Mucosa of descending colon (tissue), 3 donors: ENCODE data around the gene SLC6A4. TPM values are rescaled to one million over a fixed set of nuclear protein-coding genes. Genes with fewer than 3 reads are reported as not detected.

Experiments used
- ATAC-seq: fragments of 200-7000 bp; cut with Tn5 transposase; one replicate; pipeline ENCODE4 v1.9.1; 2020; ENCODE audit warnings: mild to moderate bottlenecking, moderate library complexity
- DNase-seq, 3 donors: peaks; one replicate each; pipeline ENCODE4 v3.0.0-alpha.2; 2020
- H3K36me3 ChIP-seq: fragments of 200-600 bp; one replicate; pipeline ENCODE4 v1.8.0; 2021; ENCODE audit warnings: low read depth, mild to moderate bottlenecking
- H3K4me1 ChIP-seq: fragments of 200-600 bp; one replicate; pipeline ENCODE4 v1.8.0; 2021; ENCODE audit warnings: low read depth, mild to moderate bottlenecking
- H3K4me3 ChIP-seq: fragments of 200-600 bp; one replicate; pipeline ENCODE4 v1.8.0; 2021; ENCODE audit warnings: mild to moderate bottlenecking
- H3K9me3 ChIP-seq: fragments of 200-600 bp; one replicate; pipeline ENCODE4 v1.8.0; 2021; ENCODE audit warnings: mild to moderate bottlenecking
- intact Hi-C, 2 donors: fragments of 100-400 bp; cut with DNase I in 1 of 2; cut with micrococcal nuclease in 1 of 2; formaldehyde crosslinking; loops; one replicate each; pipeline versions ENCODE4 v1.11.0 to v1.11.1; 2022; cut with DNase I, micrococcal nuclease
- total RNA-seq, 3 donors: library from RNA; stranded (reverse); fragmentation: NEBNext Ultra II Directional in 2 of 3; extraction: Animal tissue kit (Norgen Biotek cat#: 25700) in 2 of 3; gene quantifications; one replicate each; pipeline versions ENCODE4 v1.2.1 to v1.2.4, GENCODE V29; 2021 to 2023
- TF ChIP-seq, protein P1 (sequence below): fragments of 200-600 bp; IDR thresholded peaks from one replicate; pipeline ENCODE4 v1.8.0; 2022; ENCODE audit warnings: antibody characterized with exemption, mild to moderate bottlenecking
- donor health status: DM: no; HTN: no; CAD: no; lungs with moderate emphysema.
- donor health status: DM: no; HTN: no; CAD: no.
- donor health status: DM: no; HTN: yes; CAD: no.

SLC6A4 gene
- total RNA-seq, 3 donors from 2014 or later = 0.32 to 1.8 (median 1.2) TPM

- no peak overlapping the region for H3K4me3 ChIP-seq
- H3K4me1 ChIP-seq = no peaks in the 10 kb centered on the region
- H3K36me3 ChIP-seq = no peaks in the 10 kb centered on the region
- DNase-seq = no peak
- no peaks in the 10 kb centered on the region for H3K9me3 ChIP-seq
- ATAC-seq = no peak
- intact Hi-C loops = no loop called here
- TF ChIP-seq, protein P1, sequence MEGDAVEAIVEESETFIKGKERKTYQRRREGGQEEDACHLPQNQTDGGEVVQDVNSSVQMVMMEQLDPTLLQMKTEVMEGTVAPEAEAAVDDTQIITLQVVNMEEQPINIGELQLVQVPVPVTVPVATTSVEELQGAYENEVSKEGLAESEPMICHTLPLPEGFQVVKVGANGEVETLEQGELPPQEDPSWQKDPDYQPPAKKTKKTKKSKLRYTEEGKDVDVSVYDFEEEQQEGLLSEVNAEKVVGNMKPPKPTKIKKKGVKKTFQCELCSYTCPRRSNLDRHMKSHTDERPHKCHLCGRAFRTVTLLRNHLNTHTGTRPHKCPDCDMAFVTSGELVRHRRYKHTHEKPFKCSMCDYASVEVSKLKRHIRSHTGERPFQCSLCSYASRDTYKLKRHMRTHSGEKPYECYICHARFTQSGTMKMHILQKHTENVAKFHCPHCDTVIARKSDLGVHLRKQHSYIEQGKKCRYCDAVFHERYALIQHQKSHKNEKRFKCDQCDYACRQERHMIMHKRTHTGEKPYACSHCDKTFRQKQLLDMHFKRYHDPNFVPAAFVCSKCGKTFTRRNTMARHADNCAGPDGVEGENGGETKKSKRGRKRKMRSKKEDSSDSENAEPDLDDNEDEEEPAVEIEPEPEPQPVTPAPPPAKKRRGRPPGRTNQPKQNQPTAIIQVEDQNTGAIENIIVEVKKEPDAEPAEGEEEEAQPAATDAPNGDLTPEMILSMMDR = no peak
Measured at GRCh38 chr17:30273373-30273772, 37.9 kb upstream of the SLC6A4 start.

DNA sequence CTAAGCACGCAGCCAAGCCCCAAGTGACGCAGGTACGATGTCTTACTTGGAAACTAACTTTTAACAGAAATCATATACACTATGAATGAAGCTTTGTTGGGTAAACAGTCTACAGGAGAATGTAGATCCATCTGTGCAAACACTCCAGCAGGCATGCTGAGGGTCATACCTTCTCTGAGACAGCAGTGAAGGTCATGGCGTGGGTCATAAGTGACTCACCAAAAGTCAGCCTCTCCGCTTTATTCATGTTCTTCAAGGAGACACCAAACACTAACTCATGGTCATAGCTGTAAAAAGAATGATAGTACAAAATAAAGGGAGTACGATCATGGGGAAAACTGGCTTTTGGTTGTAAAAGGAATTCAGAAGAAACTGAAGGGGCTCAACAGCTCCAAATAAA is 35.6 kb upstream of the SLC6A4 start:
- ATAC-seq = no peak
- intact Hi-C loops = no loop called here

DNA sequence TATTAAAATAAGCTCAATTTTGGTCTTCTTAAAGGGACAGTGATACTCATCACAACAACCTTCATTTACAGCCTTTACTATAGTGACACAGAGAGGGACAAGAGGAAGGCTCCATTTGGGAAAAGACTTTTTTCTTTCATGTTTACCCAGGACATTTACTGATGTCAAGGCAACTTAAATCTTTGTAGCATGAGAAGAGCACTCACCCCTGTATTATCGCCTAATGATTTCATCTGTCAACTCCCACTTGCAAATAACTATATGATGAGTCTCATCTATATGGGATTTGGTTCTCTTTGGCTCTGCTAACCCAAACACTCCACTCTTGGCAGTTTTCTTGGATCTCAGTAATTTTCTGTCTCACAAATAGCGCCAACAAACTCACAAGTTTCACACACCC is 32.1 kb upstream of the SLC6A4 start:
- H3K9me3 ChIP-seq = no peaks in the 10 kb centered on the region
- DNase-seq (no peak), ATAC-seq (no peak)
- no peaks in the 10 kb centered on the region for H3K36me3 ChIP-seq
- no peak overlapping the region for H3K4me3 ChIP-seq
- H3K4me1 ChIP-seq = no peaks in the 10 kb centered on the region
- TF ChIP-seq, protein P1 = no peak
- intact Hi-C loops = no loop called here

More for the DNA sequence above, 35.6 kb upstream of the SLC6A4 start:
- Histone ChIP-seq H3K36me3 (no peaks in the 10 kb centered on the region), H3K9me3 (no peaks in the 10 kb centered on the region), H3K4me3 (no peak overlapping the region), H3K4me1 (no peaks in the 10 kb centered on the region)
- DNase-seq = no peak
- TF ChIP-seq, protein P1 = no peak

GRCh38 chr17:30263552-30264333 is 28.2 kb upstream of the SLC6A4 start:
- DNase-seq (no peak), ATAC-seq (no peak)
- Histone ChIP-seq H3K4me3 (no peak overlapping the region), H3K4me1 (no peaks in the 10 kb centered on the region), H3K9me3 (no peaks in the 10 kb centered on the region), H3K36me3 (no peaks in the 10 kb centered on the region)
- intact Hi-C loops = no loop called here
- TF ChIP-seq, protein P1 = no peak

DNA sequence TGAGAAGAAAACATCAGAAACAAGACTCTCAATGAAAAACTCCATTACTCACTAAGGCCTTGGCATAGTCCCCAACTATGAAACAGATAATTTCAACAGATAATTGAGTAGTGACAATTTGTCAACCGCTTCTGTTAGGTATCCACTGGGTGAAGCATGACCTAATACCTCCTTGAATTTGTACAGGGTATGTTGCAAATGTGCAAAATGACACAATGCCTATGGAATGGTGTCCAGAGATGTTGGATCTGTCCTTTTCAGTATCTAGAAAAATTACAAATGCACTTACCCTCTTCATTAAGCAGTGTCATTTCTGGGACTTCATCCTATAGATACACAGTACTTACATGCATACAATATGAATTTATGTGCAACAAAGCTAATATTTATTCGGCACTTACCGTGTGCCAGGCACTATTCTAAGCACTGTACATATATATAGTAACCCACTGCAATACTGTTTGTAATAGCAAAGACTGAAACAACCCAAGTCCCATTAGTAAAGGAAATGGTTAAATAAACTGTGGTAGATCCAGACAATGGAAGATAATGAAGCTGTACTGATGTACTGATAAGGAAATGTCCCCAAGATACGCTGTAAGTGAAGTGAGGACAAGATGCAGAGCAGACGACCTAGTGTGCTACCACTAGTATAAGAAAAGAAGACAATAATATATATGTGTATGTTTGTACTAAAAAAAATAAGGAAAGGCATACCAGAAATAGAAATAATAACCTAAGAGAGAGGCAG is 21.4 kb upstream of the SLC6A4 start:
- no peak for DNase-seq
- H3K4me3 ChIP-seq = no peak overlapping the region
- intact Hi-C loops = no loop called here
- no peaks in the 10 kb centered on the region for H3K4me1 ChIP-seq
- no peaks in the 10 kb centered on the region for H3K9me3 ChIP-seq
- no peaks in the 10 kb centered on the region for H3K36me3 ChIP-seq
- ATAC-seq = no peak
- TF ChIP-seq, protein P1 = no peak
